Left ventricle myocardium inferior (tissue), 1 donor: Measurements from ENCODE around the gene LRP1B. TPM values are rescaled to one million over a fixed set of nuclear protein-coding genes. Genes with fewer than 3 reads are reported as not detected.
"Not testable (repeated sequence)": the region's sequence is repeated elsewhere in the genome, so short reads cannot be mapped to it uniquely, and the experiment has no call there.

Experiments
- DNase-seq: peaks from one replicate; pipeline ENCODE4 v3.0.0-alpha.2; 2020
- H3K27ac ChIP-seq: fragments of 200-600 bp; replicated peaks from 2 replicates; pipeline ENCODE4 v1.8.0; 2021
- H3K27me3 ChIP-seq: fragments of 200-600 bp; 2 replicates; pipeline ENCODE4 v1.8.0; 2021; ENCODE audit warnings: low read depth
- H3K36me3 ChIP-seq: fragments of 200-600 bp; 2 replicates; pipeline ENCODE4 v1.8.0; 2021
- H3K4me1 ChIP-seq: fragments of 200-600 bp; 2 replicates; pipeline ENCODE4 v1.8.0; 2021
- H3K4me3 ChIP-seq: fragments of 200-600 bp; 2 replicates; pipeline ENCODE4 v1.8.0; 2021; ENCODE audit warnings: mild to moderate bottlenecking, moderate library complexity
- H3K9me3 ChIP-seq: fragments of 200-600 bp; replicated peaks from 2 replicates; pipeline ENCODE4 v1.8.0; 2021
- CTCF ChIP-seq: fragments of 200-600 bp; IDR thresholded peaks from 2 replicates; pipeline ENCODE4 v1.8.0; 2021; ENCODE audit warnings: antibody characterized with exemption, mild to moderate bottlenecking, borderline replicate concordance
- intact Hi-C: fragments of 100-400 bp; cut with micrococcal nuclease; formaldehyde crosslinking; loops from one replicate; pipeline ENCODE4 v1.11.0; 2022
- total RNA-seq: library from RNA; stranded (reverse); fragmentation: NEBNext Ultra II Directional; extraction: Animal tissue kit (Norgen Biotek cat#: 25700); gene quantifications from one replicate; pipeline ENCODE4 v1.2.1, GENCODE V29; 2021
- donor health status: DM: no; HTN: yes; CAD: no; lungs with severe emphysema.

Gene LRP1B
- total RNA-seq, 1 donor from 2014 or later: 0.08 TPM

GRCh38 chr2:140657657-140658056 lies 1473.2 kb downstream of the LRP1B start:
- intact Hi-C loops: no loop called here
- Histone ChIP-seq H3K27ac (no peak overlapping the region), H3K9me3 (no peaks in the 10 kb centered on the region)

DNA sequence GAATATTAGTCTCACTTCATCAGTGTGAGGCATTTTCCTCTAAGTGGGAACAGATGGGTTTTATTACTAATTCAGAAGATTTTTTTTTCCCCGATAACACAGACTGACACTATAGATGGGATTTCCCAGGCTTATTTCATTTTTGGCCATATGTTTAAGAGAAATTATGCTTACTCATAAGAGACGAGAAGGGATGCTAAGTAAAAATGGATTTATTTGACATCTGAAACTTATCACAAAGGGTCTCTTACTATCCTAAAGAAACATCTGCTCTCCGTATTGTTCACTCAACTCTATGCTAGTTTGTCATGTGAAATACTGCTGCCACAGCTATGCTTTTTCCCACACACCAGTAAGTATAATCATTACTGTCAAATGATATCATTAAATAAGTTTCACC lies 1476.3 kb downstream of the LRP1B start:
- no peaks in the 10 kb centered on the region for H3K27me3 ChIP-seq
- H3K27ac ChIP-seq: no peak overlapping the region
- no peak for TF ChIP-seq CTCF
- DNase-seq: no peak
- H3K9me3 ChIP-seq: no peaks in the 10 kb centered on the region
- no peaks in the 10 kb centered on the region for H3K36me3 ChIP-seq
- no peak overlapping the region for H3K4me3 ChIP-seq
- intact Hi-C loops: no loop called here
- H3K4me1 ChIP-seq: no peaks in the 10 kb centered on the region

More at GRCh38 chr2:140657657-140658056, 1473.2 kb downstream of the LRP1B start:
- no peaks in the 10 kb centered on the region for H3K36me3 ChIP-seq
- DNase-seq: no peak
- H3K27me3 ChIP-seq: no peaks in the 10 kb centered on the region
- TF ChIP-seq CTCF: no peak
- H3K4me1 ChIP-seq: no peaks in the 10 kb centered on the region
- H3K4me3 ChIP-seq: no peak overlapping the region

- intact Hi-C loops: no loop called here
- H3K36me3 ChIP-seq: no peaks in the 10 kb centered on the region
- no peaks in the 10 kb centered on the region for H3K4me1 ChIP-seq
Observed at GRCh38 chr2:140650825-140651224, 1480.0 kb downstream of the LRP1B start.

GRCh38 chr2:140650134-140650533 lies 1480.7 kb downstream of the LRP1B start:
- H3K36me3 ChIP-seq, DNase-seq, intact Hi-C loops, H3K27ac ChIP-seq, H3K27me3 ChIP-seq, H3K4me1 ChIP-seq, H3K9me3 ChIP-seq, H3K4me3 ChIP-seq: not testable (repeated sequence)

More at GRCh38 chr2:140650825-140651224, 1480.0 kb downstream of the LRP1B start:
- Histone ChIP-seq H3K9me3 (no peaks in the 10 kb centered on the region), H3K27ac (no peak overlapping the region), H3K27me3 (no peaks in the 10 kb centered on the region), H3K4me3 (no peak overlapping the region)
- no peak for DNase-seq
- TF ChIP-seq CTCF: no peak

DNA sequence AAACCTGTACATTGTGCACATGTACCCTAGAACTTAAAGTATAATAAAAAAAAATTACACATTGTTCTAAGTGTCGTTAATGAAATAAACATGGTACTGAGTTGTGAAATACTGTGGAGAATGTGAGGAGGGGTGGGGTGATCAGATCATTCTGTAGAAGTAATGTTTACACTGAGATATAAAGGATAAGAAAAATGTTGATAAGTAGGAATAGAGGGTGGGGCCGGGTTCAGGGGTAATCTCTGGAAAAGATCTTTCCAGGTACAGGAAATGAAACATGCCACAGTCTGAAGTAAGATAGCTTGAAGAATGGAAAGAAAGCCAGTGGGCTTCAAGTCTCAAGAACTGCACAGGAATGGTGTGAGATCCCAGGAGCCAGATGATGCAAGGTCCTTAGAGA lies 1482.4 kb downstream of the LRP1B start:
- DNase-seq: no peak
- Histone ChIP-seq H3K27ac (no peak overlapping the region), H3K9me3 (no peaks in the 10 kb centered on the region), H3K4me3 (no peak overlapping the region), H3K4me1 (no peaks in the 10 kb centered on the region), H3K27me3 (no peaks in the 10 kb centered on the region), H3K36me3 (no peaks in the 10 kb centered on the region)
- no peak for TF ChIP-seq CTCF
- intact Hi-C loops: no loop called here

DNA sequence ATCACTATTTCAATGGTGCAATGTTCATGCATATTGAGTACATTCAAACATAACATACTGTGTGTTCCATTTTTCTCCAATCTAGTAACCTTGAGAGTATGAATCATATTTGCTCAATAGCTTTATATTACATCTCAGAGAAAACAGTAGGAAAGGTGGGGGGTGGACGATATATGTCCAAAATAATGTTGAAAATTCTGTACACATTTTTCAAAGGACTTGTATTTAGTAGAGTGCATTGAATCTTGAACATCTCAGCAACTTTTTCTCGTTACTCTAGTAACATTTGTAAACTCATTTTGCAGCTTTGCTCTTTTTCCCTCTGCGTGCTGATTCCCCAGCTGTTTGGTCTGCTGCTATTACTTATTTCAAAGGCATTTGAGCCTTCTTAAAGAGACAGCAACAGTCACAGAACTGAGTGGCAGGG lies 1487.0 kb downstream of the LRP1B start:
- Histone ChIP-seq H3K4me1 (no peaks in the 10 kb centered on the region), H3K9me3 (no peaks in the 10 kb centered on the region), H3K36me3 (no peaks in the 10 kb centered on the region), H3K27me3 (no peaks in the 10 kb centered on the region), H3K4me3 (no peak overlapping the region), H3K27ac (no peak overlapping the region)
- TF ChIP-seq CTCF: no peak
- intact Hi-C loops: no loop called here
- DNase-seq: no peak
